ENCODE data around the gene TGM5.
A peak's percentile ranks its signal among the peaks of the same experiment; 100 is the strongest.
"Not testable (repeated sequence)": the region's sequence is repeated elsewhere in the genome, so short reads cannot be mapped to it uniquely, and the experiment has no call there.

TGM5 gene

GRCh38 chr15:43204016-43204901 lies 62.5 kb downstream of the TGM5 start:
- H2BK12ac ChIP-seq (ENCODE audit: low read length in 2 of 2), result no peak overlapping the region
- no peak overlapping the region for H2AFZ ChIP-seq (ENCODE audit: low read depth, low read length)
- H2BK15ac ChIP-seq (ENCODE audit: low read depth, poor library complexity, severe bottlenecking), result no peak overlapping the region
- H3K79me1 ChIP-seq (replicated peaks; ENCODE audit: low read length, poor library complexity, severe bottlenecking), result no peaks in the 10 kb centered on the region
- no peak overlapping the region for H3K23ac ChIP-seq (ENCODE audit: low read length in 2 of 2)
- DNase-seq, result peak; percentile 72
- H3K4me2 ChIP-seq (ENCODE audit: low read length, poor library complexity, severe bottlenecking), result no peak overlapping the region
- no peak overlapping the region for H4K8ac ChIP-seq (ENCODE audit: low read length)
- H3K27me3 ChIP-seq (ENCODE audit: control insufficient read depth in 1 of 2, insufficient read depth in 1 of 2, low read length in 2 of 2), result peaks cover 35 to 40% of the 10 kb centered on the region in 2 experiments
- no peak overlapping the region for H3K14ac ChIP-seq (ENCODE audit: low read length in 2 of 2)
- H3K4me3 ChIP-seq (ENCODE audit: insufficient read depth in 1 of 2, low read depth in 1 of 2, low read length in 2 of 2), result no peak overlapping the region
- no peak overlapping the region for H2AK5ac ChIP-seq (ENCODE audit: low read length, severe bottlenecking)
- H3K4me1 ChIP-seq (ENCODE audit: control insufficient read depth, insufficient read depth, low read depth, low read length), result peaks cover 4% of the 10 kb centered on the region
- 48% methylated on average over 8 of the region's 8 CpGs for WGBS
- no peaks in the 10 kb centered on the region for H3K36me3 ChIP-seq (ENCODE audit: control insufficient read depth in 1 of 2, insufficient read depth in 2 of 2, low read depth in 1 of 2, low read length in 2 of 2)
- H3K9ac ChIP-seq (ENCODE audit: low read length), result no peak overlapping the region
- no peak overlapping the region for H3K4ac ChIP-seq (ENCODE audit: low read depth in 1 of 2, low read length in 2 of 2)
- H3K27ac ChIP-seq (ENCODE audit: low read length, poor library complexity, severe bottlenecking), result no peak overlapping the region
- H3K9me3 ChIP-seq (ENCODE audit: control insufficient read depth, low read length), result no peaks in the 10 kb centered on the region
- H3K18ac ChIP-seq (ENCODE audit: low read depth in 1 of 2, low read length in 2 of 2), result no peak overlapping the region
- no peak overlapping the region for H2BK5ac ChIP-seq (ENCODE audit: low read depth, low read length, poor library complexity, severe bottlenecking)
- no peak overlapping the region for H4K91ac ChIP-seq (ENCODE audit: low read length)
- no peak overlapping the region for H2BK120ac ChIP-seq (ENCODE audit: low read depth, low read length)

- no peaks in the 10 kb centered on the region for H3K79me1 ChIP-seq (replicated peaks; ENCODE audit: low read length, poor library complexity, severe bottlenecking)
- no peak overlapping the region for H2AFZ ChIP-seq (ENCODE audit: low read depth, low read length)
- H4K91ac ChIP-seq (ENCODE audit: low read length), result no peak overlapping the region
- H3K36me3 ChIP-seq (ENCODE audit: control insufficient read depth in 1 of 2, insufficient read depth in 2 of 2, low read depth in 1 of 2, low read length in 2 of 2), result peaks cover 13 to 23% of the 10 kb centered on the region in 2 experiments
- H3K4me2 ChIP-seq (ENCODE audit: low read length, poor library complexity, severe bottlenecking), result no peak overlapping the region
- no peak overlapping the region for H2AK5ac ChIP-seq (ENCODE audit: low read length, severe bottlenecking)
- H3K14ac ChIP-seq (ENCODE audit: low read length in 2 of 2), result no peak overlapping the region
- no peak overlapping the region for H2BK15ac ChIP-seq (ENCODE audit: low read depth, poor library complexity, severe bottlenecking)
- no peak overlapping the region for H2BK12ac ChIP-seq (ENCODE audit: low read length in 2 of 2)
- H2BK120ac ChIP-seq (ENCODE audit: low read depth, low read length), result no peak overlapping the region
- peaks cover 4% of the 10 kb centered on the region for H3K4me1 ChIP-seq (ENCODE audit: control insufficient read depth, insufficient read depth, low read depth, low read length)
- H3K23ac ChIP-seq (ENCODE audit: low read length in 2 of 2), result no peak overlapping the region
- no peak overlapping the region for H4K8ac ChIP-seq (ENCODE audit: low read length)
- no peak overlapping the region for H3K18ac ChIP-seq (ENCODE audit: low read depth in 1 of 2, low read length in 2 of 2)
- no peak for DNase-seq
- no peak overlapping the region for H3K4me3 ChIP-seq (ENCODE audit: insufficient read depth in 1 of 2, low read depth in 1 of 2, low read length in 2 of 2)
- H2BK5ac ChIP-seq (ENCODE audit: low read depth, low read length, poor library complexity, severe bottlenecking), result no peak overlapping the region
- no peak overlapping the region for H3K27ac ChIP-seq (ENCODE audit: low read length, poor library complexity, severe bottlenecking)
- no peaks in the 10 kb centered on the region for H3K9me3 ChIP-seq (ENCODE audit: control insufficient read depth, low read length)
- WGBS, result 96% methylated on average over 2 of the region's 3 CpGs
- H3K4ac ChIP-seq (ENCODE audit: low read depth in 1 of 2, low read length in 2 of 2), result no peak overlapping the region
- peaks cover 0 to 3% of the 10 kb centered on the region in 2 experiments for H3K27me3 ChIP-seq (ENCODE audit: control insufficient read depth in 1 of 2, insufficient read depth in 1 of 2, low read length in 2 of 2)
- no peak overlapping the region for H3K9ac ChIP-seq (ENCODE audit: low read length)
These were observed 66.7 kb downstream of the TGM5 start for GRCh38 chr15:43199945-43200488.

- Histone ChIP-seq H2BK120ac (ENCODE audit: low read depth, low read length) (no peak overlapping the region), H3K4me3 (ENCODE audit: insufficient read depth in 1 of 2, low read depth in 1 of 2, low read length in 2 of 2) (no peak overlapping the region)
These were observed 67.7 kb downstream of the TGM5 start for GRCh38 chr15:43198992-43199391.

GRCh38 chr15:43198556-43198955 lies 68.2 kb downstream of the TGM5 start:
- H3K9ac ChIP-seq (ENCODE audit: low read length); H3K14ac ChIP-seq (ENCODE audit: low read length in 2 of 2); H4K8ac ChIP-seq (ENCODE audit: low read length); H3K18ac ChIP-seq (ENCODE audit: low read depth in 1 of 2, low read length in 2 of 2); H2BK15ac ChIP-seq (ENCODE audit: low read depth, poor library complexity, severe bottlenecking); H3K9me3 ChIP-seq (ENCODE audit: control insufficient read depth, low read length); H2AFZ ChIP-seq (ENCODE audit: low read depth, low read length); DNase-seq; H2AK5ac ChIP-seq (ENCODE audit: low read length, severe bottlenecking); H3K4me1 ChIP-seq (ENCODE audit: control insufficient read depth, insufficient read depth, low read depth, low read length); H4K91ac ChIP-seq (ENCODE audit: low read length); H3K4me3 ChIP-seq (ENCODE audit: insufficient read depth in 1 of 2, low read depth in 1 of 2, low read length in 2 of 2); H3K4me2 ChIP-seq (ENCODE audit: low read length, poor library complexity, severe bottlenecking); H3K23ac ChIP-seq (ENCODE audit: low read length in 2 of 2); H2BK5ac ChIP-seq (ENCODE audit: low read depth, low read length, poor library complexity, severe bottlenecking); H2BK12ac ChIP-seq (ENCODE audit: low read length in 2 of 2); H2BK120ac ChIP-seq (ENCODE audit: low read depth, low read length); H3K4ac ChIP-seq (ENCODE audit: low read depth in 1 of 2, low read length in 2 of 2); H3K27ac ChIP-seq (ENCODE audit: low read length, poor library complexity, severe bottlenecking); H3K27me3 ChIP-seq (ENCODE audit: control insufficient read depth in 1 of 2, insufficient read depth in 1 of 2, low read length in 2 of 2); H3K79me1 ChIP-seq (replicated peaks; ENCODE audit: low read length, poor library complexity, severe bottlenecking): not testable (repeated sequence)
- H3K36me3 ChIP-seq (ENCODE audit: control insufficient read depth in 1 of 2, insufficient read depth in 2 of 2, low read depth in 1 of 2, low read length in 2 of 2), result peaks cover 13 to 38% of the 10 kb centered on the region in 2 experiments
- 96% methylated on average over 4 of the region's 4 CpGs for WGBS

More at GRCh38 chr15:43198992-43199391, 67.7 kb downstream of the TGM5 start:
- Histone ChIP-seq H3K27me3 (ENCODE audit: control insufficient read depth in 1 of 2, insufficient read depth in 1 of 2, low read length in 2 of 2) (peaks cover 0 to 3% of the 10 kb centered on the region in 2 experiments), H2BK5ac (ENCODE audit: low read depth, low read length, poor library complexity, severe bottlenecking) (no peak overlapping the region), H2AK5ac (ENCODE audit: low read length, severe bottlenecking) (no peak overlapping the region), H3K18ac (ENCODE audit: low read depth in 1 of 2, low read length in 2 of 2) (no peak overlapping the region), H3K79me1 (replicated peaks; ENCODE audit: low read length, poor library complexity, severe bottlenecking) (no peaks in the 10 kb centered on the region), H2AFZ (ENCODE audit: low read depth, low read length) (no peak overlapping the region), H3K23ac (ENCODE audit: low read length in 2 of 2) (no peak overlapping the region), H3K9me3 (ENCODE audit: control insufficient read depth, low read length) (no peaks in the 10 kb centered on the region), H2BK15ac (ENCODE audit: low read depth, poor library complexity, severe bottlenecking) (no peak overlapping the region), H3K36me3 (ENCODE audit: control insufficient read depth in 1 of 2, insufficient read depth in 2 of 2, low read depth in 1 of 2, low read length in 2 of 2) (peaks cover 13 to 34% of the 10 kb centered on the region in 2 experiments), H3K4me1 (ENCODE audit: control insufficient read depth, insufficient read depth, low read depth, low read length) (peaks cover 1% of the 10 kb centered on the region), H3K14ac (ENCODE audit: low read length in 2 of 2) (no peak overlapping the region), H4K91ac (ENCODE audit: low read length) (no peak overlapping the region), H4K8ac (ENCODE audit: low read length) (no peak overlapping the region), H3K9ac (ENCODE audit: low read length) (no peak overlapping the region), H3K4ac (ENCODE audit: low read depth in 1 of 2, low read length in 2 of 2) (no peak overlapping the region), H2BK12ac (ENCODE audit: low read length in 2 of 2) (no peak overlapping the region), H3K4me2 (ENCODE audit: low read length, poor library complexity, severe bottlenecking) (no peak overlapping the region), H3K27ac (ENCODE audit: low read length, poor library complexity, severe bottlenecking) (no peak overlapping the region)
- WGBS, result 96% methylated on average over 3 of the region's 3 CpGs
- DNase-seq, result no peak
